Measurements from ENCODE around the gene CBLB.

GRCh38 chr3:105763659-105764036 is 105.2 kb downstream of the CBLB start:
- TF ChIP-seq, protein P1, sequence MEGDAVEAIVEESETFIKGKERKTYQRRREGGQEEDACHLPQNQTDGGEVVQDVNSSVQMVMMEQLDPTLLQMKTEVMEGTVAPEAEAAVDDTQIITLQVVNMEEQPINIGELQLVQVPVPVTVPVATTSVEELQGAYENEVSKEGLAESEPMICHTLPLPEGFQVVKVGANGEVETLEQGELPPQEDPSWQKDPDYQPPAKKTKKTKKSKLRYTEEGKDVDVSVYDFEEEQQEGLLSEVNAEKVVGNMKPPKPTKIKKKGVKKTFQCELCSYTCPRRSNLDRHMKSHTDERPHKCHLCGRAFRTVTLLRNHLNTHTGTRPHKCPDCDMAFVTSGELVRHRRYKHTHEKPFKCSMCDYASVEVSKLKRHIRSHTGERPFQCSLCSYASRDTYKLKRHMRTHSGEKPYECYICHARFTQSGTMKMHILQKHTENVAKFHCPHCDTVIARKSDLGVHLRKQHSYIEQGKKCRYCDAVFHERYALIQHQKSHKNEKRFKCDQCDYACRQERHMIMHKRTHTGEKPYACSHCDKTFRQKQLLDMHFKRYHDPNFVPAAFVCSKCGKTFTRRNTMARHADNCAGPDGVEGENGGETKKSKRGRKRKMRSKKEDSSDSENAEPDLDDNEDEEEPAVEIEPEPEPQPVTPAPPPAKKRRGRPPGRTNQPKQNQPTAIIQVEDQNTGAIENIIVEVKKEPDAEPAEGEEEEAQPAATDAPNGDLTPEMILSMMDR (IDR thresholded peaks at IDR 0.05; ENCODE audit: insufficient read depth, low read depth, low read length): no peak
- no peak for TF ChIP-seq EZH2 (IDR thresholded peaks at IDR 0.05; ENCODE audit: insufficient read depth, low read length)

Data from astrocyte (in vitro differentiated cells and primary cell).